ENCODE measurements around the gene ARHGAP6.

DNA sequence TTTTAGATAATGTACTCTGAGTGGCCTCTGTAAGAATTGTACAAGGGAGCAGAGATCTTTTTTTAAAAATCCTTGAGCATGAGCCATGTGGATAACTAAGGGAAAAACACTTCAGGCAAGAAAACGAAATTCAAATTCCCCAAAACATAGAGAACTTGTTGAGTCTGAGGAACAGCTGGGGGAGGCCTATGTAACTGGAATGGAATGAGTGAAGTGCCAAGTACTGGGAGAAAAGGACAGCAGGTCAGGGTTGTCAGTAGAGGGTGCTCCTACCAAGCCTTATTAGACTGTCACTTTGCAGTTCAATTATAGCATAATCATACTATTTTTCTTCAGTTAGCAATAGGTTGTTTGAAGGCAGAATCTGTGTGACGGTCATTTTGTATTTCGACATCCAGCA lies 135.1 kb downstream of the ARHGAP6 start:
- TF ChIP-seq POLR2A (IDR thresholded peaks at IDR 0.05; ENCODE audit: low read depth, low read length), result no peak
- TF ChIP-seq, protein P1, sequence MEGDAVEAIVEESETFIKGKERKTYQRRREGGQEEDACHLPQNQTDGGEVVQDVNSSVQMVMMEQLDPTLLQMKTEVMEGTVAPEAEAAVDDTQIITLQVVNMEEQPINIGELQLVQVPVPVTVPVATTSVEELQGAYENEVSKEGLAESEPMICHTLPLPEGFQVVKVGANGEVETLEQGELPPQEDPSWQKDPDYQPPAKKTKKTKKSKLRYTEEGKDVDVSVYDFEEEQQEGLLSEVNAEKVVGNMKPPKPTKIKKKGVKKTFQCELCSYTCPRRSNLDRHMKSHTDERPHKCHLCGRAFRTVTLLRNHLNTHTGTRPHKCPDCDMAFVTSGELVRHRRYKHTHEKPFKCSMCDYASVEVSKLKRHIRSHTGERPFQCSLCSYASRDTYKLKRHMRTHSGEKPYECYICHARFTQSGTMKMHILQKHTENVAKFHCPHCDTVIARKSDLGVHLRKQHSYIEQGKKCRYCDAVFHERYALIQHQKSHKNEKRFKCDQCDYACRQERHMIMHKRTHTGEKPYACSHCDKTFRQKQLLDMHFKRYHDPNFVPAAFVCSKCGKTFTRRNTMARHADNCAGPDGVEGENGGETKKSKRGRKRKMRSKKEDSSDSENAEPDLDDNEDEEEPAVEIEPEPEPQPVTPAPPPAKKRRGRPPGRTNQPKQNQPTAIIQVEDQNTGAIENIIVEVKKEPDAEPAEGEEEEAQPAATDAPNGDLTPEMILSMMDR (IDR thresholded peaks at IDR 0.05; ENCODE audit: extremely low read depth in 1 of 2, insufficient read depth in 1 of 2, low read depth in 1 of 2, low read length in 2 of 2), result no peak
- no peak for TF ChIP-seq GATA2 (IDR thresholded peaks at IDR 0.05; ENCODE audit: insufficient read depth, insufficient read length, low read depth, low read length)
- TF ChIP-seq, protein P2, sequence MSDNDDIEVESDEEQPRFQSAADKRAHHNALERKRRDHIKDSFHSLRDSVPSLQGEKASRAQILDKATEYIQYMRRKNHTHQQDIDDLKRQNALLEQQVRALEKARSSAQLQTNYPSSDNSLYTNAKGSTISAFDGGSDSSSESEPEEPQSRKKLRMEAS (IDR thresholded peaks at IDR 0.05; ENCODE audit: insufficient read depth, insufficient read length), result no peak
- TF ChIP-seq EZH2 (IDR thresholded peaks at IDR 0.05; ENCODE audit: borderline replicate concordance, low read depth, low read length, severe bottlenecking), result no peak
